Measurements from ENCODE around the gene GDPD1. TPM values are rescaled to one million over a fixed set of nuclear protein-coding genes. Genes with fewer than 3 reads are reported as not detected.
"Not testable (repeated sequence)": the region's sequence is repeated elsewhere in the genome, so short reads cannot be mapped to it uniquely, and the experiment has no call there.

The GDPD1 gene
- total and polyA plus RNA-seq, 9 of the 15 experiments (the other 6 are each of a cell fraction or from before 2014, with no cell fraction given), result 5.7 to 15.2 (median 9.3) TPM

- TF ChIP-seq FOXM1 (IDR thresholded peaks at IDR 0.05; ENCODE audit: low read depth), result peak; percentile 91
- not testable (repeated sequence) for TF ChIP-seq FOXM1, PBX2 (CRISPR knock-in tag; IDR thresholded peaks at IDR 0.05; ENCODE audit: low read depth)
- peak; percentile 53; the same call in 1 of the 2 replicates for TF ChIP-seq ESRRA (IDR thresholded peaks at IDR 0.05; ENCODE audit: borderline replicate concordance, low read depth)
- TF ChIP-seq RUNX1 (IDR thresholded peaks at IDR 0.05; ENCODE audit: low read depth), result peak; percentile 30; the same call in 1 of the 2 replicates
- peak in 1 of 2 experiments; percentile 85; a peak in 2 of 4 replicates for TF ChIP-seq ZNF639 (CRISPR knock-in tag; conservative IDR thresholded peaks at IDR 0.05 in 1 of 2, IDR thresholded peaks at IDR 0.05 in 1 of 2)
- peak; percentile 78 for TF ChIP-seq FOXP1 (CRISPR knock-in tag; IDR thresholded peaks at IDR 0.05)
- TF ChIP-seq SMAD3 (CRISPR knock-in tag; conservative IDR thresholded peaks at IDR 0.05), result peak; percentile 94
- TF ChIP-seq, protein P1, sequence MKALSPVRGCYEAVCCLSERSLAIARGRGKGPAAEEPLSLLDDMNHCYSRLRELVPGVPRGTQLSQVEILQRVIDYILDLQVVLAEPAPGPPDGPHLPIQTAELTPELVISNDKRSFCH (CRISPR knock-in tag; IDR thresholded peaks at IDR 0.05), result peak; percentile 62; the same call in 1 of the 2 replicates
- TF ChIP-seq, protein P1 (tag; IDR thresholded peaks at IDR 0.05), result peak; percentile 96
- peak; percentile 35 to 95; a peak in 3 of 4 replicates for TF ChIP-seq HDAC1 (IDR thresholded peaks at IDR 0.05)
- peak; percentile 93 for TF ChIP-seq NFIC (IDR thresholded peaks at IDR 0.05)
- TF ChIP-seq PBX2 (tag; conservative IDR thresholded peaks at IDR 0.05; ENCODE audit: low read depth), result peak; percentile 65
- TF ChIP-seq GATAD2A (IDR thresholded peaks at IDR 0.05), result peak; percentile 53; the same call in 1 of the 2 replicates
- peak; percentile 77; the same call in 1 of the 2 replicates for TF ChIP-seq KHSRP (IDR thresholded peaks at IDR 0.05)
- TF ChIP-seq TCF3 (CRISPR knock-in tag; IDR thresholded peaks at IDR 0.05), result peak; percentile 99
- TF ChIP-seq, protein P2, sequence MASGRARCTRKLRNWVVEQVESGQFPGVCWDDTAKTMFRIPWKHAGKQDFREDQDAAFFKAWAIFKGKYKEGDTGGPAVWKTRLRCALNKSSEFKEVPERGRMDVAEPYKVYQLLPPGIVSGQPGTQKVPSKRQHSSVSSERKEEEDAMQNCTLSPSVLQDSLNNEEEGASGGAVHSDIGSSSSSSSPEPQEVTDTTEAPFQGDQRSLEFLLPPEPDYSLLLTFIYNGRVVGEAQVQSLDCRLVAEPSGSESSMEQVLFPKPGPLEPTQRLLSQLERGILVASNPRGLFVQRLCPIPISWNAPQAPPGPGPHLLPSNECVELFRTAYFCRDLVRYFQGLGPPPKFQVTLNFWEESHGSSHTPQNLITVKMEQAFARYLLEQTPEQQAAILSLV (tag; IDR thresholded peaks at IDR 0.05), result peak; percentile 88
- peak; percentile 80; the same call in 1 of the 2 replicates for TF ChIP-seq IFI16 (CRISPR knock-in tag; IDR thresholded peaks at IDR 0.05)
- TF ChIP-seq ZNF354B (CRISPR knock-in tag; IDR thresholded peaks at IDR 0.05), result peak; percentile 66; the same call in 1 of the 2 replicates
Observed at GRCh38 chr17:59290302-59290998, 70.1 kb downstream of the GDPD1 start (continued).

Measured in K562 (cell line).